Measurements from ENCODE around the gene BMP8A. TPM values are rescaled to one million over a fixed set of nuclear protein-coding genes. Genes with fewer than 3 reads are reported as not detected.

BMP8A gene
- total RNA-seq, 1 donor from 2014 or later: not detected

Other genes with a start within 250 kb of the BMP8A start
- gene PABPC4, start 85.2 kb downstream of the BMP8A start, total RNA-seq: 246 TPM
- 15.0 TPM for gene HEYL, start 148.0 kb downstream of the BMP8A start, total RNA-seq
- gene NT5C1A, start 180.5 kb downstream of the BMP8A start, total RNA-seq: 39.6 TPM
- 2.4 TPM for gene HPCAL4, start 199.8 kb downstream of the BMP8A start, total RNA-seq
- gene PPIE, start 247.2 kb downstream of the BMP8A start, total RNA-seq: 33.7 TPM